ENCODE measurements around the gene DDC.

DNA sequence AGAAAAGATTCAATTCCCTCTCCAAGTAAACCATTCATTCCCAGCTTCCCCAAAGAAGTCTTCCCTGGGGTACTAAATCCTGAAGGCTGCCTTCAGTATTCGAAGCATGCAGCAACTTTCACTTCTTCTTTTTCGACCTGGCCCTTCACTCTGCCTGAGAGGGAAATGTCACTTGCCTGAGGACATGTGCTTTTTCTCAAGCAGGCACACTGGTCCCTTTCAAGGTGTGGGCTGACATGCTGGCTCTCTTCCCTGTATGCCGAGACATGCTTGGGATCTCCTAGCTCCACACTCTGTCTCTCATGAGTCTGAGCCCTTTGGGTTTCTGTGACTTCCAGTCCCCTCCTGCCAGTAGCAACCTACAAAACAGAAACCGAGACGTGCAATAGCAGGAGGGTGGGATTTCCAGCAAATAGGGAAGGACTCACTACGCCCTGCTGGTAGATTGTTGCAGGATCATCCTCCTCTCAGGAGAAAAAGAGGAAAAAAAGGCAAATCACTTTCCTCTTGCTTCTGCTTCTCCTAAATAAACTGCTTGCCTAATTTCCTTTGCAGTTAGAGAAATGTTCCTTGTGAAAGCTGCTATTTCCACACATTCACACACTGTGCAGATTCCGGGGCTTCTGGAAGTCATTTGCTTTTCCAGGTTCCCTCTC is 148.6 kb downstream of the DDC start:
- TF ChIP-seq, protein P1, sequence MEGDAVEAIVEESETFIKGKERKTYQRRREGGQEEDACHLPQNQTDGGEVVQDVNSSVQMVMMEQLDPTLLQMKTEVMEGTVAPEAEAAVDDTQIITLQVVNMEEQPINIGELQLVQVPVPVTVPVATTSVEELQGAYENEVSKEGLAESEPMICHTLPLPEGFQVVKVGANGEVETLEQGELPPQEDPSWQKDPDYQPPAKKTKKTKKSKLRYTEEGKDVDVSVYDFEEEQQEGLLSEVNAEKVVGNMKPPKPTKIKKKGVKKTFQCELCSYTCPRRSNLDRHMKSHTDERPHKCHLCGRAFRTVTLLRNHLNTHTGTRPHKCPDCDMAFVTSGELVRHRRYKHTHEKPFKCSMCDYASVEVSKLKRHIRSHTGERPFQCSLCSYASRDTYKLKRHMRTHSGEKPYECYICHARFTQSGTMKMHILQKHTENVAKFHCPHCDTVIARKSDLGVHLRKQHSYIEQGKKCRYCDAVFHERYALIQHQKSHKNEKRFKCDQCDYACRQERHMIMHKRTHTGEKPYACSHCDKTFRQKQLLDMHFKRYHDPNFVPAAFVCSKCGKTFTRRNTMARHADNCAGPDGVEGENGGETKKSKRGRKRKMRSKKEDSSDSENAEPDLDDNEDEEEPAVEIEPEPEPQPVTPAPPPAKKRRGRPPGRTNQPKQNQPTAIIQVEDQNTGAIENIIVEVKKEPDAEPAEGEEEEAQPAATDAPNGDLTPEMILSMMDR (IDR thresholded peaks at IDR 0.05): no peak
- no peak for TF ChIP-seq EZH2 (IDR thresholded peaks at IDR 0.05; ENCODE audit: borderline replicate concordance, insufficient read depth, low read depth, low read length, poor library complexity, severe bottlenecking)
